Activated CD8-positive, alpha-beta memory T cell treated with anti-CD3 and anti-CD28 coated beads, Interleukin-2, amount 50 U/mL, for 24 hours (primary cell): Measurements from ENCODE around the gene TMEM145.

Experiments used
- DNase-seq: peaks from one replicate; pipeline ENCODE4 v3.0.0-alpha.2; 2020; ENCODE audit errors: extremely low read depth

The TMEM145 gene

DNA sequence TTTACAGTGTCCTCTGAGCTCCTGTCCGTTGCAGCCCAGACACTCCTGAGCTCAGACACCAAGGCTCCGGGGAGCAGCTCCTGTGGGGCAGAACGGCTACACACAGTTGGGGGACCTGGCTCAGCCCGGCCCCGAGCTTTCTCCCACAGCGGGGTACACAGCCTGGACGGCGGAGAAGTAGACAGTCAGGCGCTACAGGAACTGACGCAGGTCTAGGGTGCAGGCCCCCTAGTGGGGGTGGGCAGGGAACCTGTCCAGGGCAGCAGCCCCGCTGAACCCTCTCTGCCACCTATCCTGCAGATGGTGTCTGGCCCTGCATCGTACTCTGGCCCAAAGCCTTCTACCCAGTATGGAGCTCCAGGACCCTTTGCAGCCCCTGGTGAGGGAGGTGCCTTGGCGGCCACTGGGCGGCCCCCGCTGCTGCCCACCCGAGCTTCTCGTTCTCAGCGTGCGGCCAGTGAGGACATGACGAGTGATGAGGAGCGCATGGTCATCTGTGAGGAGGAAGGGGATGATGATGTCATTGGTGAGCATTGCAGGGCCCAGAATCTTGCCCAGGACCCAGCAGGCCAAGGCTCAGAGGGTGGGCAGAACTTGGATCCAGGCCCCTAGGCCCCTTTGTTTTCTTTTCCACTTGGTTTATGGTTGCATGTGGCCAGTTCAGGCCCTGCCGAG is 24.1 kb upstream of the TMEM145 start:
- DNase-seq, result no peak

DNA sequence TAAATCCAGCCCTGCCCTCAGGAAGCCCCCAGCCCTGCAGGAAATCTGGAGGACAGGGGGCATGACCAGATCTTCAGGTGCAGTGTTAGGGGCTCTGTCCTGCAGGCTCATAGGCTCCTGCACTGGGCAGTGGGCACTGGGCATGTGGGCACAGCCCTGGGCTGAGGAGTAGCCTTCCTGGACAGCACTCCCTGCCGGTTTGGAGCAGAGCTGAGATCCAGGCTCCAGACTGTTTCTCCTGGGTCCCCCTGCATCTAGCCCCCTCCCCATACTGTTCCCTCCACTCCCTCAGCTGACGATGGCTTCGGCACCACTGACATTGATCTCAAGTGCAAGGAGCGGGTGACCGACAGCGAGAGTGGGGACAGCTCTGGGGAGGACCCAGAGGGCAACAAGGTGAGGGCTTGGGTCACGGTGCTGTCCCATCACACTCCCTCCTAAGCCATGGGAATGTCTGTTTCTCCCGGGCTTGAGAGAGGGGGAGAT is 23.5 kb upstream of the TMEM145 start:
- DNase-seq, result no peak

DNA sequence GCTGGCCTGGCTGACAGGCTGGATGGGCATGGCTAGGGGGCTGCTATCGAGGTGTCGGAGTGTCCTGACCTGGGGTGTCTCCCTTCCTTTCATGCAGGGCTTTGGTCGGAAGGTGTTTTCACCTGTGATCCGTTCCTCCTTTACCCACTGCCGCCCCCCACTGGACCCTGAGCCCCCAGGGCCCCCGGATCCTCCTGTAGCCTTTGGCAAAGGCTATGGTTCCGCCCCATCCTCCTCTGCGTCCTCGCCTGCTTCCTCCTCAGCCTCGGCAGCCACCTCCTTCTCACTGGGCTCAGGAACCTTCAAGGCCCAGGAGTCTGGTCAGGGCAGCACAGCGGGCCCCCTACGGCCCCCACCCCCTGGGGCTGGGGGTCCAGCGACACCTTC is 23.0 kb upstream of the TMEM145 start:
- no peak for DNase-seq

DNA sequence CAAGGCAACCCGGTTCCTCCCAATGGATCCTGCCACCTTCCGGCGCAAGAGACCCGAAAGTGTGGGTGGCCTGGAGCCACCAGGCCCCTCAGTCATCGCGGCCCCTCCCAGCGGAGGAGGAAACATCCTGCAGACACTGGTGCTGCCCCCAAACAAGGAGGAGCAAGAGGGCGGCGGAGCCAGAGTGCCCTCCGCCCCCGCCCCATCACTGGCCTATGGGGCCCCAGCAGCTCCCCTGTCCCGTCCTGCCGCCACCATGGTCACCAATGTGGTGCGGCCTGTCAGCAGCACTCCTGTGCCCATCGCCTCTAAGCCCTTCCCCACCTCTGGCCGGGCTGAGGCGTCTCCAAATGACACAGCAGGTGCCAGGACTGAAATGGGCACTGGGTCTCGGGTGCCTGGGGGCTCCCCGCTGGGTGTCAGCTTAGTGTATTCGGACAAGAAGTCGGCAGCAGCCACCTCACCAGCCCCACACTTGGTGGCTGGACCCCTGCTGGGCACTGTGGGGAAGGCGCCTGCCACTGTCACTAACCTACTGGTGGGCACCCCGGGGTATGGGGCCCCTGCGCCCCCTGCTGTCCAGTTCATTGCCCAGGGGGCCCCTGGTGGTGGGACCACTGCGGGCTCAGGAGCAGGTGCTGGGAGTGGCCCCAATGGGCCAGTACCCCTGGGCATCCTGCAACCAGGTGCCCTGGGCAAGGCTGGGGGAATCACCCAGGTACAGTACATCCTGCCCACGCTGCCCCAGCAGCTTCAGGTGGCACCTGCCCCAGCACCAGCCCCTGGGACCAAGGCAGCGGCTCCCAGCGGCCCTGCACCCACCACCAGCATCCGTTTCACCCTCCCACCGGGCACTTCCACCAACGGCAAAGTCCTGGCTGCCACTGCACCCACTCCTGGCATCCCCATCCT is 22.3 kb upstream of the TMEM145 start:
- no peak for DNase-seq

DNA sequence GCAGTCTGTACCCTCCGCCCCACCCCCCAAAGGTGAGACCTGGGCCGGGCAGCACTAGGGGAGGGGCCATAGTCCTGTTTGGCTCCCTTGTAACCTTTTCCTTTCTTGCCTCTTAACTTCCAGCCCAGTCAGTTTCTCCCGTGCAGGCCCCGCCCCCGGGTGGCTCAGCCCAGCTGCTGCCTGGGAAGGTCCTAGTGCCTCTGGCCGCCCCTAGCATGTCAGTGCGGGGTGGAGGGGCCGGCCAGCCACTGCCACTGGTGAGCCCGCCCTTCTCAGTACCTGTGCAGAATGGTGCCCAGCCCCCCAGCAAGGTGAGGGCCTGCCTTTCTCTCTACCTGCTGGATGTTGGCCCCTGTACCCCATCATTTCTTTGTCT is 21.7 kb upstream of the TMEM145 start:
- DNase-seq, result no peak

DNA sequence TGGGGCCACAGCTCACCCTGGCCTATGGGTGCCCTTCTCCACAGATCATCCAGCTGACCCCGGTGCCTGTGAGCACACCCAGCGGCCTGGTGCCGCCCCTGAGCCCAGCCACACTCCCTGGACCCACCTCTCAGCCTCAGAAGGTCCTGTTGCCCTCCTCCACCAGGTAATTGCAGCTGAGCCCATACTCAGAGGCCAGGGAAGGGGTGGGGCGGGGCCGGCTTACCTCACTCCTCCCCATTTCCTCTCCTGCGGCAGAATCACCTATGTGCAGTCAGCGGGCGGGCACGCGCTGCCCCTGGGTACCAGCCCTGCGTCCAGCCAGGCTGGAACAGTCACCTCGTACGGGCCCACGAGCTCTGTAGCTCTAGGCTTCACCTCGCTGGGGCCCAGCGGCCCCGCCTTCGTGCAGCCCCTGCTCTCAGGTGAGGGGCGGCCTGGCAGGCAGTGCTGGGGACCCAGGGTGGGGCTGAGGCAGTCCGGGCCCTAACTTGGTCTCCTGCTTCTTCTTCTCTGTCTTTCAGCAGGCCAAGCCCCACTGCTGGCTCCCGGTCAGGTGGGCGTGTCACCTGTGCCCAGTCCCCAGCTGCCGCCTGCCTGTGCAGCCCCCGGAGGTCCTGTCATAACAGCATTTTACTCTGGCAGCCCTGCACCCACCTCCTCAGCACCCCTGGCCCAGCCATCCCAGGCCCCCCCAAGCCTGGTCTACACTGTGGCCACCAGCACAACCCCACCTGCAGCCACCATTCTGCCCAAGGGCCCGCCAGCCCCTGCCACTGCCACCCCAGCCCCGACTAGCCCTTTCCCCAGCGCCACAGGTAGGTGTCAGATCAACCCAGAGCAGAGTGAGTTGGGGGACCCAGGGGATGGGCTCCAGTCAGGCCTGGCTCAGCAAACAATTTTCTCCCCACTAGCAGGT is 20.8 kb upstream of the TMEM145 start:
- DNase-seq, result no peak

DNA sequence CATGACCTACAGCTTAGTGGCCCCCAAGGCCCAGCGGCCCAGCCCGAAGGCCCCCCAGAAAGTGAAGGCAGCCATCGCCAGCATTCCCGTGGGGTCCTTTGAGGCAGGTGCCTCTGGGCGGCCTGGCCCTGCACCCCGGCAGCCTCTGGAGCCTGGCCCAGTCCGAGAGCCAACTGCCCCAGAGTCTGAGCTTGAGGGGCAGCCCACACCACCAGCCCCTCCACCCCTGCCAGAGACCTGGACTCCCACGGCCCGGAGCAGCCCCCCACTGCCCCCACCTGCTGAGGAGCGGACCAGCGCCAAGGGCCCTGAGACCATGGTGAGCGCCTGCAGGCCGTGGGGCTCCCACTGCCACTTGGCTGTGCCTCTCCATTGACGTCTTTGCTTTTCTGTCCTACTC is 20.1 kb upstream of the TMEM145 start:
- no peak for DNase-seq

DNA sequence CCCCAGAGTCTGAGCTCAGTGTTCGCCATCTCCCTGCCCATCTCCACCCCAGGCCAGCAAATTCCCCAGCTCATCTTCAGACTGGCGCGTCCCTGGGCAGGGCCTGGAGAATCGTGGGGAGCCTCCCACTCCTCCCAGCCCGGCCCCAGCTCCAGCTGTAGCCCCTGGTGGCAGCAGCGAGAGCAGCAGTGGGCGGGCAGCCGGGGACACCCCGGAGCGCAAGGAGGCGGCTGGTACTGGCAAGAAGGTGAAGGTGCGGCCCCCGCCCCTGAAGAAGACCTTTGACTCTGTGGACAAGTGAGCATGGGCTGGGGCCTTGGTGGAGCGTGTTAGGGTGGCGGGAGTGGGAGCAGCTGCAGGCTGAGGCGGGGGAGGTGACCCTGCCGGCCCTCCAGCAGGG is 19.6 kb upstream of the TMEM145 start:
- DNase-seq, result no peak

DNA sequence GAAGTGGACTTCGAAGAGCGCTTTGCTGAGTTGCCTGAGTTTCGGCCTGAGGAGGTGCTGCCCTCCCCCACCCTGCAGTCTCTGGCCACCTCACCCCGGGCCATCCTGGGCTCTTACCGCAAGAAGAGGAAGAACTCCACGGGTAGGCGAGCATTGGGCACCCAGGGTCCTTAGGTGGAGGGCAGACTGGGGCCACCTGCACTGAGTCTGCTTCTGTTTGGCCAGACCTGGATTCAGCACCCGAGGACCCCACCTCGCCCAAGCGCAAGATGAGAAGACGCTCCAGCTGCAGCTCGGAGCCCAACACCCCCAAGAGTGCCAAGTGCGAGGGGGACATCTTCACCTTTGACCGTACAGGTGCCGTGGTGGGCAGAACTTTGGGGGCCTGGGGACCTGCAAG is 19.2 kb upstream of the TMEM145 start:
- DNase-seq, result no peak

DNA sequence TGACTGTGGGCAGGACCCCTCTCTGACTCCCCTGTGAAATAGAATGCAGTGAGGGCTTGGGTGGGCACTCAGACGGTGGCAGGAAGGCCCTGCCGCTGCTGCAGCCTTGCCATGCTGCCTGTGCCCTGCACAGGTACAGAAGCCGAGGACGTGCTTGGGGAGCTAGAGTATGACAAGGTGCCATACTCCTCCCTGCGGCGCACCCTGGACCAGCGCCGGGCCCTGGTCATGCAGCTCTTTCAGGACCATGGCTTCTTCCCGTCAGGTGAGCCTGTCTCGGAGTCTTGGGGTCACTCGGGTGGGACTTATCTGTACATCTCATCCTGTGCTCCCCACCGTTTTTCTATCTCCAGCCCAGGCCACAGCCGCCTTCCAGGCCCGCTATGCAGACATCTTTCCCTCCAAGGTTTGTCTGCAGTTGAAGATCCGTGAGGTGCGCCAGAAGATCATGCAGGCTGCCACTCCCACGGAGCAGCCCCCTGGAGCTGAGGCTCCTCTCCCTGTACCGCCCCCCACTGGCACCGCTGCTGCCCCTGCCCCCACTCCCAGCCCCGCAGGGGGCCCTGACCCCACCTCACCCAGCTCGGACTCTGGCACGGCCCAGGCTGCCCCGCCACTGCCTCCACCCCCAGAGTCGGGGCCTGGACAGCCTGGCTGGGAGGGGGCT is 18.5 kb upstream of the TMEM145 start:
- DNase-seq, result no peak

DNA sequence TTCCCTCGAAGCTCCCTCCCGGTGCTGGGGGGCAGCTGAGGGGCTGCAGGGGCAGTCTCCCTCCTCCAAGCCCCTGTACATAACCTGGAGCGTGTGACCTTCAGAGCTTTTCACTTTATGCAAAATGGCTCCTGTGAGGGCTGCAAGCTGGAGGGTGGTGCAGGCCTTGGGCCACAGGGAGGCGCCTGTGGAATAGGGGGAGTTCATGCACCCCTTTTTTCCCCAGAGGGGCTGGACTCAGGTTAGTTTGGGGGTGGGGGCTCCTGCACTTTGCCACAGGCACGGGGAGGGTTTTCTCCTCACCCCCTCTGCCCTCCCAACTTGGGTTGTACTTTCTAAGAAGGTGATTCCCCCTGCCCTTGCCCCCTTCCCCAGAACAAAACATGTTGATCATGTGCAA is 17.8 kb upstream of the TMEM145 start:
- DNase-seq, result no peak

DNA sequence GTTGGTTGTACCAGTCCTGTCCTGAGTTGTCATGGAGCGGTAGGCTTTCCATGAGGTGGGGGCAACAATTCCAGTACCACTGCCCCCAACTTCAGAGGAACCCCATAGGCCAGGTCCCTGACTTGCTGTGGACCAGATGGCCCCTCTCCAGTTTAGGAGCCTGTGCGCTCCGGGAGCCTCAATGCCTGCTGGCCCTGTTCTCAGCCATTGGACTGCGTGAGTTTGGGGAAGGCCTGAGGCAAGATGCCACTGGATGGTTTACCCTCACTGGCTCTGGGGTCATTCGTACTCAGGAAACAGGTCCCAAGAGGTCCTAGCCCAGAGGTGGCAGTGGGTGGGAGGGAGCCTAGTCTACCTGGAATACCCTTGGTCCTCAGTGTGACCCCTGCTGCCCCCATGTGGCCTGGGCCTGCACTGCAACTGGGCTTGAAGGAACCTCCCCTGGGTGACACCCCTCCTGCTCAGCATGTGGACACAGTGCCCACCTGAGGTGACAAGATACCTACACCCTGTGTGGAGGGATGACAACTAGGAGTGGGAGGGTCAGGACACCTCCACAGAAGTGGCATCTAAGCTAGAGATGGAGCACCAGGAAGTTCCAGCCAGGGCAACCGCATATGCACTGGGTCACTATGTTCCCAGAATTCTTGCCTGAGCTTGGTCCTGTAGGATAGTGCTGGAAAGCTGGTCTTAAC is 17.1 kb upstream of the TMEM145 start:
- peak; percentile 79 for DNase-seq

DNA sequence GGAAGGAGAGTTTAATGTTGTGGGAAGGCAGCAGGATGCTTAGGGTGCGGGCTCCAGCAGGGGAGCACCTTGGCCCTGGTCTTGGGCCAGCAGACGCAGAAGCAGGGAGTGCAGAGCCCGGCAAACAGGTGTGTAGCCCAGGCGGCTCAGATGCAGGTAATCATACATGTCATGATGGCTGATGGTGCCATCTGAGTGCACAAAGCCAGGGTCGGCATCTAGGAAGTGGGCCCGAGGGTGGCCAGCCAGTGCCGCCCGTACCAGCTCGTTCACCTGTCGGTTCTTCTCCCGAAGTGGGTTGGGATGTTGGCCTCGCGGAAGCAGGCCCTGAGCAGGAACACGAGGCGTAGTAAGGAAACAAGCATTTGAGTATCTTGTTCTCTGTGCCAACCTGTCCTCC is 16.1 kb upstream of the TMEM145 start:
- no peak for DNase-seq

DNA sequence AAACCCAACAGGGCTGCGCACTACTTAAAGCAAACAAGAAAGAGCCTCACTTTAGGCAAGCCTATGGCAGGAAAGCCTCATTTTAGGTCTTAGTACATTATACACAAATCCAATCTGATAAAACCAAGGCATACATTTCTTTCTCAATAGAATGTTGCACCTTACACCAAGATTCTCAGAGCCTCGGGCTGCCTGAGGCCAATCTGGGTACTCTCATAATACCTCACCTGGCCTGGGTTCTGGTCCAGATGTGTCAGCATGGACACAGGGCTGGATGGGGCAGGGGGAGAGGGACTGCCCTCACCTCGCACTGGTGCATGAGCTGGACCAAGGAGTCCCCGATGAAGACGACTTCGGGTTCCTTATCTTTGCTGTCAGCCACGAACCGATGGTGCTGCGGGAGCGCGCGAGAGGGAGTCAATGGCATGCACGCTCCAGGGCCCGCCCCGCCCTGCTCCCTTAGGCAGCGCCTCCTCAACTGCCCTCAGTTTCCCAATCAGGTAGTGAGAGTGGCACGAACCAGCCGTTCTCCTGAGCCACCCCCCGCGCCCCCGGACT is 11.4 kb upstream of the TMEM145 start, which contains the start of gene PRR19:
TSS of gene PRR19 (plus strand) at position 487 of the 558 bp plus-strand sequence. CDS start 7,453 bp downstream, outside the sequence.
- DNase-seq, result no peak

DNA sequence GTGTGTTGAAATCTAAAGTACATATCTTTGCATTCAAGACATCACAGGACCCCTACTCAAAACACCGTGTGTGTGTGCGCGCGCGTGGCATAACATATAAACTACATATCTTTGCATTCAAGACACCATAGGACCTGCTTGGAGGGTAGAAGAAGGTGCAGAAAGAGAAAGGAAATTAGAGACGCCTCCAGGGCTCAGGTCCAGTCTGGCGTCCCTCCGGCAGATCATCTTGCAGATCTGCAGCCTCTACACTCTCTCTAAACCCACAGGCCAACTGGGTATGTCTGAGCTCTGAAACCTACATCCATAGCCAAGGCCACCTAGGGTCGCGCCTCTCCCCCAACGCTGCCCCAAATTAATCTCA is 10.0 kb upstream of the TMEM145 start:
- DNase-seq, result no peak

DNA sequence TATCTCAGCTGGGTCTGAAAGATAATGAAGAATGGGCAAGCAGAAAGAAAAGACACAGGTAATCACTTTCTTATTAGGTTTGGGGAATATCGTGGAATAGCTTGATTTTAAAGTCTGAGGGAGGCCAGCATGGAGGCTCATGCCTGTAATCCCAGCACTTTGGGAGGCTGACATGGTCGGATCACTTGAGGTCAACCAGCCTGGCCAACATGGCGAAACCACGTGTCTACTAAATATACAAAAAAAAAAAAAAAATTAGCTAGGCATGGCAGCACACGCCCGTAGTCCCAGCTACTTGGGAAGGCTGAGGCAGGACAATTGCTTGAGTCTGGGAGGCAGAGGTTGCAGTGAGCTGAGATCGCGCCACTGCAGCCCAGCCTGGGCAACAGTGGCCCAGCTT is 9.2 kb upstream of the TMEM145 start:
- no peak for DNase-seq

DNA sequence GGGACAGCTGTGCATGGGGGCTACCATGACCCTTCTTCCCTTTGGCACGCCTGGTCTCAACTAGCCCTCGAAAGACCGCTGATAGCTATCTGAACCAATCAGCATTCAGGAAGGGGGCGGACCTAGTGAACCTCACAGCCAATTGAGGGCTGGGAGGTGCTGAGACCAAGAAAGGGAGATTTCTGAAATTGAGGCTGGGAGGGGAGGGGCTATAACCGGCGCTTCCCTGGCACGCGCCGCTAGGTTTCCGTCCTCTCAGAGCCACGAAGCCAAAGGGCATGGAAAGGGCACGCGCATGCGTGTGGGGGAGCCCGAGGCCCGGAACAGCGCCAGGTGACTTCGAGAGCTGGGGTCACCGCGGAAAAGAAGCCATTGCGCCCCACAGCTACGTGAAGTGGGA is 6.5 kb upstream of the TMEM145 start:
- no peak for DNase-seq

DNA sequence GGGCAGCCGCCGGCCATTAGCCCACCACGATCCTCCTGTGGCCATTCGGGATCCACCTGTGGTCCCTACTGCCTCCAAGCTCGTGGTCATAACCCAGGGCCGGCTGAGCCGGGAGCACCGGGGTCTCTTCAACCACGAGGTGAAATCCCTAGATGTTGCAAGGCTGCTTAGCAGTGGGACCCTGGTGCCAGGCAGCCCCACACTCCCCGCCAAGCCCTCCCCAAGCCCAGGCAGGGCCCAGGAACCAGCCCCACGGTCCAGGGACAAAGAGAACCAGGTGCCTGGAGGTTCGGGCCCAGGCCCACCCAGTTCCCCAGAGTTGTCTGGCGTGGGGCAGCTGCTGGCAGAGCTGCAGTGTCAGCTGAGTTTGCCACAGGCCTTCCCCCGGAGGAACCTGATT is 3.4 kb upstream of the TMEM145 start:
- no peak for DNase-seq

DNA sequence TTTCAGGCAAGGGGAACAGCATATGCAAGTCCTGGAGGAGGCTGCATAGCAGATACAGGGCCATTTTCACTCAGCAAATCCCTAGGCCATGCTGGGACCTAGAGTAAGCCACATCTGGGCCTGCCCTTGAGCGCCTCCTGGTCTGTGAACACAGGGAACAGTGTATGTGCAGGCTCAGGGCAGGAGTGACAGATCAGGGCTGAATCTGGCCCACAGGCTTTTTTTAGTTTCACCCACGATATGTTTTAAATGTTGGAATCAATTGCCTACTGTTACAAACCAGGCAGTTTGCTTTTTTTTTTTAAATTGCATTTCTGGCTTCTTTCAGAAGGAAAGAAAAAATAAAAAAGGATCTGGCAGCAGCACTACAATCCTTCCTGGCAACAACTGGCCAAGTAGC is 1.5 kb upstream of the TMEM145 start:
- DNase-seq, result no peak

DNA sequence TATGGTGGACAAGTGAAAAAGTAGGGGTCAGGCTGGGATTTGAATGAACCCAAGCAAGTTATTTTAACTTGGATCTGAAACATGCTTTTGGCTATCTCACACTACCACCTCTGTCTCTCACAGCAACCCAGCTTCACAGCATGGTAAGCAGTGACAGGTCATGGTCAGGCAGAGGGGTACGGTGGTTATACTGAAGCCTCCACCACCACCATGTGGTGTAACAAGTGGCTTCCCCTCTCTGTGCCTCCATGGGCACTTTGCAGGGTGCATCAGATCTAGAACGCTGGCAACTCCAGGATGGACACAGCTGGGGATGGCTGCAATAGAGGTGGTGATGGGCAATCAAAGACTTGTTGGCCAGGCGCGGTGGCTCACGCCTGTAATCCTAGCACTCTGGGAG is 739 bp upstream of the TMEM145 start:
- DNase-seq, result no peak
